Kidney epithelial cell (primary cell): Measurements from ENCODE around the gene RBMY1D. TPM values are rescaled to one million over a fixed set of nuclear protein-coding genes. Genes with fewer than 3 reads are reported as not detected.
"Not testable (repeated sequence)": the region's sequence is repeated elsewhere in the genome, so short reads cannot be mapped to it uniquely, and the experiment has no call there.

Source experiments
- DNase-seq: peaks from one replicate; pipeline ENCODE4 v3.0.0-alpha.2; 2010; ENCODE audit warnings: low read depth
- H3K27me3 ChIP-seq: 2 replicates; pipeline ENCODE4 v1.6.0; 2011; ENCODE audit warnings: low read length; ENCODE audit not compliant: control insufficient read depth, insufficient read depth
- H3K36me3 ChIP-seq: 2 replicates; pipeline ENCODE4 v1.5.1; 2011; ENCODE audit warnings: low read length; ENCODE audit not compliant: control insufficient read depth, insufficient read depth
- H3K4me3 ChIP-seq: 2 replicates; pipeline ENCODE4 v1.5.1; 2011; ENCODE audit warnings: low read depth, mild to moderate bottlenecking, control low read depth, low read length
- CTCF ChIP-seq: IDR thresholded peaks from 2 replicates; pipeline ENCODE4 v1.5.1; 2011; ENCODE audit warnings: mild to moderate bottlenecking, moderate library complexity, low read length, control low read depth, inconsistent platforms; ENCODE audit not compliant: insufficient read depth, poor library complexity, severe bottlenecking
- total RNA-seq: library from RNA; depleted of rRNA; stranded (reverse); fragments of >200 nt; gene quantifications from 2 replicates; pipeline ENCODE4 v1.2.3, GENCODE V29; 2015

The RBMY1D gene
- total RNA-seq, result not detected in 2 replicates

GRCh38 chrY:21894426-21894825 lies at the start of gene RBMY1D:
Gene RBMY1D, minus strand, starts transcription at chrY:21894526. Its CDS starts 2,013 bp downstream, at chrY:21892513.
- not testable (repeated sequence) for H3K36me3 ChIP-seq, H3K27me3 ChIP-seq, DNase-seq, H3K4me3 ChIP-seq

DNA sequence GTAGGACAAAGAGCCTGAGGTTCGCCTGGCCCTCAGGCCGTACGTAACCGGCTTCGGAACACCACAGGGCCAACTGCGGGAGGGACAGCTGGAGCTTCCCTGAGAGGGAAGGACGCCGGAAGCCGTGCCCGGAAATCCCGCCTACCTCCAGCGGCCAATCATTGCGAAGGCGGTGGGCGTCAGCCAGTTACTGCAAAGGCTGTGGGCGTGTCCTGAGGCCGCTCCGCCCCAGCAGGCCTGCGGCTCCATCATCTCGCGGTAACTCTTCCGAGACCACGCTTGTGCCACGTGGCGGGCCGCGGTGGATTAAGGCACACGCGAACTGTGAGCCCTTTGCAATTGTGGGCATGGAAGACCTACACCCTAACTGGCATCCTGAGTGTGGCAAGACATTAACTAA lies 23.6 kb upstream of the RBMY1D start, which contains the start of gene RBMY1E:
RBMY1E (minus strand) TSS at position 101 of the 400 bp plus-strand sequence. CDS start 1,978 bp downstream, outside the sequence.
- H3K27me3 ChIP-seq, H3K4me3 ChIP-seq, H3K36me3 ChIP-seq, DNase-seq: not testable (repeated sequence)

DNA sequence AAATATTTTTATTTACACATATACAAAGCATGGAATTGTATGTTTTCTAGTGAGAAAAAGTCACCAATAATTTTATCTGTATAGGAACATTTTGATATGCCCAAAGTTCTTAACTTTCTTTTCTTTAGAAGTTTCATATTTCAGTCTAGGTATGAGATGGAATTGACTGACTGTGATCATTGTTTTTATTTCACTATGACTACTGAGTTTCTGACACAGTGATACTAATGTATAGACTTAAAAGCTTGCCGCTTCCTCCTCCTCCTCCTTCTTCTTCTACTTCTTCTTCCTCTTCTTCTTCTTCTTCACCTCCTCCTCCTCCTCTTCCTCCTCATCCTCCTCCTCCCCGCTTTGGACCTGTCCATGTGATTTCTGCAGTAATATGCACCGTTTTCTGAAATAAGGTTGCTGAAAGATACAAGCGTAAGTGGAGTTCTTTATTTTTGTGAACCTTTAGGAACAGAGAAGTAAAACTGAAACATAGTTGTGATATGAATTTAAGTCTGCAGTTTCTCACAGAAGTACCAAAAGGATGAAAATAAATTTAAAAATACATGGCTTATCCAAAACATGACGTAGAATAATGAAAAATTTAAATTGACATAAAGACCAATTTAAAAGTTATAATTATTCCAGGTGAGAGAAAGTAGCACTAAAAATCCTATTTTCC lies 24.8 kb downstream of the RBMY1D start:
- not testable (repeated sequence) for H3K4me3 ChIP-seq, DNase-seq, H3K36me3 ChIP-seq, H3K27me3 ChIP-seq

DNA sequence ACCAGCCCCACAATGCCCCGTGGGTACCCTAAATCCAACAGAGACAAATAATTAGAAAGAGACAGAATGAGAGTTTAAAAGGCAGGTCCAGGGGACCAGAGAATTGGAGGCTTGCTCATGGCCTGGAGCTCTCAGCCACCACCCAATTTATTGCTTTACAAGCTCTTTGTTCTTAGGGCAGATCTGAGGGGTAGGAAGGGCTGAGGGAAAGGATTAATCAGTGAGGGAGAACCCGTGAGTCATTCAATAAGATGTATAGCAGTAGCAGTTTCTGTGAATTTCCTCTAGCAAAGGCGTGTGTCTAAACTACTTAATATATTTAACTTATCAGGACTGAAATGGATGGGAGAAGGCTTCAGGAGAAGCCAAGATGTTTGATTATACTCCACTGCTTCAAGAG lies 48.8 kb downstream of the RBMY1D start:
- no peak for DNase-seq
- no peaks in the 10 kb centered on the region for H3K36me3 ChIP-seq
- no peak for TF ChIP-seq CTCF

DNA sequence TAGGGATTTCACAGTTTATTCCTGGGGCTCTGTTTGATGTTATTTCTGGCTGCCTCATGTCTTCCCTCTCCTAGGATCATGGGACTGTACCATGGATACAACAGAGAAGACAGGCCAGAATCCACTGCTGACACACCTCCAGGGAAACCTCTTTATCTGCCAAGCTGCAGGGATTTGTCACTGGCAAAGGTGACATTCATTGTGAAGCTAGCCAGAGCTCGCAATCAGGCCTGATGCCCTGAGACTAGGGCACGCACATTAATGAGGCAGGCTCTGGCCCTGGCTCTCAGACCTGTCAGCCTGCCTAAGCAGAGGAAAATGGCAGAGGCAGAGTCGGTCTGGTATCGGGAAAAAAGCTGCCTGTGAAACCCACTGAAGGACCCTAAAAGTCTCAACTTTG lies 52.2 kb downstream of the RBMY1D start:
- no peaks in the 10 kb centered on the region for H3K36me3 ChIP-seq
- no peak for DNase-seq
- H3K4me3 ChIP-seq, result no peak overlapping the region
- TF ChIP-seq CTCF, result no peak
- H3K27me3 ChIP-seq, result no peaks in the 10 kb centered on the region

More for the DNA sequence above, 48.8 kb downstream of the RBMY1D start:
- H3K4me3 ChIP-seq, result no peak overlapping the region
- H3K27me3 ChIP-seq, result no peaks in the 10 kb centered on the region

GRCh38 chrY:21839489-21839888 lies 54.8 kb downstream of the RBMY1D start:
- no peak for TF ChIP-seq CTCF
- Histone ChIP-seq H3K4me3 (no peak overlapping the region), H3K36me3 (no peaks in the 10 kb centered on the region), H3K27me3 (no peaks in the 10 kb centered on the region)
- DNase-seq, result no peak

DNA sequence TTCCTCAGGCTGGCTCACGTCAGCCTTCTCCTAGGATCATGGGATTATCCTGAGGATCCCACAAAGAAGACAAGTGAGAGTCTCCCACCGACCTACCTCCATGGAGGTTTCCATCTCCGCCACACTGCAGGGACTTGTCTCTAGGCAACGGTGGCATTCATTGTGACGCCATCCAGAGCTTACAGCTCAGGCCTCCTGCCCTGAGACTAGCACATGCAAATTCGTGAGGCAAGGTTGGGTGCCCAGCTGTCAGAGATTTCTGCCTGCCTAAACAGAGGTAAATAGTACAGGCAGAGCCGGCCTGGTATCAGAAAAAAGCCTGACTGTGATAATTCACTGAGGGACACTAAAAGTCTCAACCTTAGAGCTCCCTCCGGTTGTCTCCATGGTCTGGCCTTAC lies 58.0 kb downstream of the RBMY1D start:
- Histone ChIP-seq H3K27me3 (no peaks in the 10 kb centered on the region), H3K4me3 (no peak overlapping the region), H3K36me3 (no peaks in the 10 kb centered on the region)
- no peak for DNase-seq
- TF ChIP-seq CTCF, result no peak
